Activated CD4-positive, alpha-beta T cell treated with anti-CD3 and anti-CD28 coated beads for 48 hours (primary cell): ENCODE data around the gene SNCG.
"Not testable (repeated sequence)": the region's sequence is repeated elsewhere in the genome, so short reads cannot be mapped to it uniquely, and the experiment has no call there.

Source experiments
- DNase-seq: peaks from one replicate; pipeline ENCODE4 v3.0.0-alpha.2; 2020

SNCG gene

DNA sequence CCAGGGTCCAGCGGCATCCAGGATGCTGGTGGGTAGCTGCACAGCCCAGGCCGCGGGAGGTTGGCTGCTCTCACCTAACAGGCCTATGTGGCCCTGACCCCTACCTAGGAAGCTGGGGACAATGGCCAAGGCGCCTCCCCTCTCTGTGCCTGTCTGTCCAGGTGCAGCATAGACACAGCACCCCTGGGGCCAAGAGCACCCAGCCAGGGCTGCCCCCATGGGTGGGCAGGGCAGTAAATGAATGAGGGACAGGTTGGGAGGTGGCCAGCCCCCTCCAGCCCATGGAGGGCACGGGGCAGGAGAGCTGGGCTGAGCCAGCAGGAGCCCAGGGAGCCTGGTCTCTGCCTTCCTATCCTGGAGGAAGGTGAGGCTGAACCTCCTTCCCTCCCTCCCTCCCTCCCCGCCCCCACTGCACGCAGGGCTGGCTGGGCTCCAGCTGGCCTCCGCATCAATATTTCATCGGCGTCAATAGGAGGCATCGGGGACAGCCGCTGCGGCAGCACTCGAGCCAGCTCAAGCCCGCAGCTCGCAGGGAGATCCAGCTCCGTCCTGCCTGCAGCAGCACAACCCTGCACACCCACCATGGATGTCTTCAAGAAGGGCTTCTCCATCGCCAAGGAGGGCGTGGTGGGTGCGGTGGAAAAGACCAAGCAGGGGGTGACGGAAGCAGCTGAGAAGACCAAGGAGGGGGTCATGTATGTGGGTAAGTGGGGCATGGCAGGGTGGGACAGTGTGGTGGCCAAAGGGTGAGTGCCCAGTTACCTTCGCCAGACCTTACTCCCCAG is at the start of gene SNCG:
Gene SNCG (plus strand): TSS at position 484 of the 785 bp plus-strand sequence. CDS start 99 bp downstream, at position 583.
- no peak for DNase-seq

DNA sequence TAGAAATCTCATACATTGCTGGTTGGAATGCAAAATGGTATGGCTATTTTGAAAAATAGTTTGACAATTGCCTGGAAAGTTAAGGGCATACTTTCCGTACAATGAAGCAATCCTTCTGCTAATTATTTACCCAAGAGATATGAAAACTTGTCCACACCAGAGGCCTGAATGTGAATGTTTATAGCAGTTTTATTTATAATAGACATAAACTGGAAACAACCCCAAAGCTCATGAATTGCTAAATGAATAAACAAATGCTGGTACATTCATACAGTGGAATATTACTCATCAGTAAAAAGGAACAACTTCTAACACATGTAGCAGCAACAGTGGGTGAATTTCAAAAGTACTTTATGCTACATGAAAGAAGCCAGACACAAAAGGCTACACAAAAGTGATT is 43.7 kb upstream of the SNCG start:
- DNase-seq = no peak

DNA sequence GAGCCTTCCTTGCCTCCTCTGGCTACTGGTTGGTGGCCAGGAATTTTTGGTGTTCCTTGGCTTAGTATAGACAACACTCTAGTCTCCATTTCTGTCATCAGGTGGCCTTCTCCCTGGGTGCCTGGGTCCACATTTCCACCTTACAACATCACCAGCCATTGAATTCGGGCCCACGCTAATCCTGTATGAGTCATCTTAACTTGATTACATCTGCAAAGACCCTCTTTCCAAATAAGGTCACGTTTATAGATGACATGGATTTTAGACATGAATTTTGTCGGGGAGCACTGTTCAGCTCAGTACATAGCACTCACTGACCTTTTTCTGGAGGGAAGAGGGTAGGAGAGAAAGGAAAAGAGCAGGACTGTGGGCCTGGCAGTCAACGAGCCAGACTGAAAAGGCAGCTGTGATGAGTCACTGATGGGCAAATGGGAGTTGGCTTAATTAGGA is 40.4 kb upstream of the SNCG start:
- no peak for DNase-seq

DNA sequence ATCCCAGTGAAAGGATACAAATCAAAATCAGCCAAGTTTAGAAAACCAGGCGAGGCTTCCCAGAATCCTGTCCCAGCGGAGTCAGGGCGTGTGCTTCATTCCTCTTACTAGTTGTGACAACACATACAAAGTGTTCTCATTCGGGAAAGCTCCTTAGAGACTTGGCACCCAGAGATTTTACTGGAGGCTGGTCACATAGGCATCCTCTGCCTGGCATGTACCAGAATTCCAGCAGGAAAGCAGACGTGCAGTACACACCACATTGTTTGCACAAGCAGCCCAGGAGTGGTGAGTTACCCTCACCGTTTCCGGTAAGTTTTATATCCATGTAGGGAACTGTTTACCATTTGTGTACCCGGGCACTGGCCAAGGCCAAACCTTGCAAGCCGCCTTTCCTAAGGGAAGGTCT is 35.8 kb upstream of the SNCG start:
- no peak for DNase-seq

DNA sequence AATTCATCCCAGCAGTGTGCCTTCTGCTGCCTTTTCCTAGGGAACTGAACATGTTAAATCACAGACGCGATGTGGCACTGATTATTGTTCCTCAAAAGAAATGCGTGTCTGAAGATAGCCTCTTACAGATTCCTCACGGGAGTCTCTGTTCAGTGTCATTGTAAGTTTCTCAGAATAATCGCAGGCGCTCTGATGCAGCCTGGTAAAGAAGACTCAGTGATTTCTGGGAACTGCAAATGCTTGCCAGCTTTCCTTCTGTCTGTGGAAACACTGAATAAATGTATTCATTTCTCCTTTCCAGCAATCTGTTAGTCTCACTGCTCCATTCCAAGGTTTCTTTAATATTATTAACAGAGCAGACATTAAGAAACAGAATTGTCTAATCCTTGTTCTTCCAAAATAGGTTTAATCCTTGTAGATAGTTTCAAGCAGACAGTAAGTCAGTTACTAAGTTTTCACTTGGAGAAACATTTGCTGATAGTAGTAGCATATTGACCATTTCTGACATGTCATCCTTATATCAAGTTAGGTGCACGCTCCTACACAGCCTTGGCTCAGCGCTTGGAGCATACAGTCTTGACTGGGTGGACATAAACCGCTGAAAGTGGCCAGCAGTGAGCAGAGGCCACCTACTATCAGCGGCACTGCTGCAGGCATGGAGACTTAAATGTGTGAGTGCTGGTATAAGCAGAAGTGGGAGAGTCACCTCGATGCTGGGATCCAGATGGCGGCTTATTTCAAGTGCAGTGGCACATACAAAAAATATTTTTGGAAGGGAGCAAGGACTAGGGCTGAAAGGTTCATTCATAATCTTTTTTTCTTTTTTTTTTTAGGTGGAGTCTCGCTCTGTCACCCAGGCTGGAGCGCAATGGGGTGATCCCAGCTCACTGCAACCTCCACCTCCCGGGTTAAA is 28.7 kb upstream of the SNCG start:
- no peak for DNase-seq

DNA sequence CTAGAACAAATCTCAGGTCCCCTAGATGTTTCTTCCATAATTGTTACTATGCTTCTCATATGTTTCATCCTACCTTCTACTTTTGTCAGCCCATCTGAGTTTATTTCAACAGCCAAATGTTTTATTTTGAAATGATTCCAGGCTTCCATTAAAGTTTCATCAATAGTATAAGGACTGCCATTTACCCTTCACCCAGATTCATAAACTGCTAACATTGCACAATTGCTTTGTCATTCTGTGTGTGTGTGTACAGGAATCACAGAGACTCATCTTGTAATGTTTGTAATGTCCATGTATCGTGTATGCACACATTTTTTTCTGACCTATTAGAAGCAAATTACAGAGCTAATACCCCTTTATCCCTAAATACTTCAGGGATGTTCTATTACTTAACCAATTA is 26.5 kb upstream of the SNCG start:
- no peak for DNase-seq

DNA sequence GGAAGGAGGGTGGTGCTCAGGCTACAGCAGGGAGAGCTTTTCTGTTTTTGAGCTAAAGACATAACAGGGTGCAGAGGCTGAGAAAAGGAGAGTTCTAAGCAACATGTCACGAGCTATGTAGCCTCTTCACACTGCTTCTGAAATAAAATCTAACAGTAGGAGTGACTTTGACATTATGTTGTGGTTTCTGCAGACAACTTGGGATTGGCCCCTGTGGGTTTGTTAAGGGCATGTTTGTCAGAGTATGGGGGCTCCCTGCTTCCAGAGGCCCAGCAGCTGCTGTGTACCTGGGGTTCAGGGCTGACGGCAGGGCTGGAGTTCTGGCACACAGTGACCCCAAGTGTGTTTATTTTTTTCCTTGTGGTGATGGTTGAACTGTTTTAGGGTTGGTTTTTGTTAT is 25.7 kb upstream of the SNCG start:
- no peak for DNase-seq

DNA sequence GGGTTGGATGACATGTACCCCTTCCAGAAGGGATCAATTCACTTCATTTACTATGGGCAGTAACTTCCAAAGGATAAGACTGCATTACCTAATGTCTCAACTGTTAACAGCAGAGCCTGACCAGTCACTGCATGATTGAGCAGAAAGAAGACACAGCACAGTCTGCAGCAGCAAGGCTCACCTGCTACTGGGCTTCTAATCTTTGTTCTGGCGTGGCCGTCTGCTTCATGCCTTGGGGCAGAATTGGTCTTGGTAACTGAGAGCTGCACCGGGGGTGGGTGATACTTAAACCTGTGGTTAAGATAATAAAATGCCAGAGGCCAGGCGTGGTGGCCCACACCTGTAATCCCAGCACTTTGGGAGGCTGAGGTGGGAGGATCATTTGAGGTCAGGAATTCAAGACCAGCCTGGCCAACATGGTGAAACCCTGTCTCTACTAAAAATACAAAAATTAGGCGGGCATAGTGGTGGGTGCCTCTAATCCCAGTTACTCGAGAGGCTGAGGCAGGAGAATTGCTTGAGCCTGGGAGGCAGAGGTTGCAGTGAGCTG is 24.2 kb upstream of the SNCG start:
- DNase-seq = not testable (repeated sequence)

DNA sequence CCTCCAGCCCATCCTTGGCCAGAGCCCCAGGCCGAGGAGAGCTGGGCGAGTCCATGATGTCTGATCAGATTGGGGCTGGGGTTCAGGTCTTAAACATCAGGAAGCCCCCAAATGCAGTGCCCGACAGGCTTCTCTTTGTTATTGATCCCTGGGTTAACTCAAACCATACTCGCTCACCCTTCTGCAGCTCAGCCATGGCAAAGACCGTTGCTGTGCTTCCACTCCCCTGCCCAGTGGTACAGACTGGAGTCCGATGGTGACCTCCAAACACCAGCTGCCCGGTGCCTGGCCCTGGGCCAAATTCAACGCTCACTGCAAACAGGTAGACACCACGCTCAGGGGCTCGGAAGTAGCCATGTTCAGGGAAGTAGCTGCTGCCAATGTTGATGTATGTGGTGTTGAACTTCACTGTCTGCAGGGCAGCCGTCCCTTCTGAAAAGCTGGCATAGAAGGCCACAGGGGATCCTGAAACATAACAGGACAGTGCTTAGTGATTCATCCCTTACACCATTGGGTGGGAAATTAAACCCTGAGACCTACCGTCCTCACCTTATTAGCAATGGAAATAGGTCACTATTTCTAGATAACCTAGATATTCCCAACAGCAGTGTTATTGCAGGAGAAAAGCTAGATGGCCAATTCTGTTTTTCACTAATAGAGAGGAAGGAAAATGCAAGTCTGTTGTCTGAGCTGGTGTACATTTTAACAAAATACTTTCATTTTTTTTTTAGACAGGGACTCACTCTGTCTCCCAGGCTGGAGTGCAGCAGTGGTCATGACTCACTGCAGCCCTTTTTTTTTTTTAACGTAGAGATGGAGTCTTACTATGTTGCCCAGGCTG is 21.5 kb upstream of the SNCG start:
- no peak for DNase-seq

DNA sequence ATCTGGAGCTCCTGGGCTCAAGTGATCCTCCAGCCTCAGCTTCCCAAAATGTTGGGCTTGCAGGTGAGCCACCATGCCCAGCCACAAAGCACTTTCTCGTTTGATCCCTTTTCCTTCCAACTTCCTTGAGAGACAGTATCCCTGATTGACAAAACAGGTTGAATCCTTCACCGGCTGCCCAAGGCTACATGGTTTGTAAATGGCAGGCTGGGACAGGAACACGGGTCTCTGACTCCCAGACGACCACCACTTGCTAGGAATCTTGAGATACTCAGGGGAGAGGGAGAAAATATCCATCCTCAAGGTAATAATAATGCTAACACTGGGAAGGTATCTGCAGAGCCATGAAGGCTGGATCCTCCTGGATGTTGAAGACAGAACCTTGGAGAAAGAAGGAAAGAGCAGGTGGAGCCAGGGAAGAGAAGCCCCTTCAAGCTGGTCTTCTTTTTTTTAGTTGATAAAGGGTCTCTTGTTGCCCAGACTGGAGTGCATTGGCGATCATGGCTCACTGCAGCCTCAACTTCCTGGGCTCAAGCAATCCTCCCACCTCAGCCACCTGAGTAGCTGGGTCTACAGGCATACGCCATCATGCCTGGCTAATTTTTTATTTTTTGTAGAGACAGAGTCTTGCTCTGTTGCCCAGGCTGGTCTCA is 20.8 kb upstream of the SNCG start:
- no peak for DNase-seq

DNA sequence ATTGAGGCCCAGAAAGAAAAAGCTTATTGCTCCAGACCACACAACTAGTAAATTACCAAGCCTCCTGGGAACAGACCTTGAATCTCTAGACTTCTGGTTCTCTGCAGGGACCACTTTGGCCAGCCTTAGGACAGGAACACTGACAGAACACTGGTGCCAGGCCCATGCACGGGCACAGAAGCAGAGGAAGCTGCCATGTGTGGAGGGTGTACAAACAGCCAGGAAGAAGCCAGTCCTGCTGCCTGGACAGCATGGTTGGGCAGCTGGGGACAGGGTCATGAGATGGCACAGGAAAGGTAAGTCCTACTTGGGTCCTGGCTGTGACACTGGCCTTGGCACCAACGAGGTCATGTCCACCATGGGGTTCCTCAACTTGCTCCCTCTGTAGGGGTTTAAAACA is 20.1 kb upstream of the SNCG start:
- DNase-seq = no peak

DNA sequence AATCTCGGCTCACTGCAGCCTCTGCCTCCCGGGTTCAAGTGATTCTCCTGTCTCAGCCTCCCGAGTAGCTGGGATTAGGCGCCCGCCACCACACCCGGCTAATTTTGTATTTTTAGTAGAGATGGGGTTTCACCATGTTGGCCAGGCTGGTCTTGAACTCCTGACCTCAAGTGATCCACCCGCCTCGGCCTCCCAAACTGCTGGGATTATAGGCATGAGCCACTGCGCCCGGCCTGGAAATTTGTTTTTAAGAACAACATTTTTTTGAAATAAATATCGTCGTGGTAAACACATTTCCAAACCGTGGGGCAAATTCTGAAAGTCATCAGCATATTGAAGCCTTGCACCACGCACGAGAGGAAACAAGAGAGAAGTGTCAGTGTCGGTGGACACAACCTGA is 18.3 kb upstream of the SNCG start:
- not testable (repeated sequence) for DNase-seq

DNA sequence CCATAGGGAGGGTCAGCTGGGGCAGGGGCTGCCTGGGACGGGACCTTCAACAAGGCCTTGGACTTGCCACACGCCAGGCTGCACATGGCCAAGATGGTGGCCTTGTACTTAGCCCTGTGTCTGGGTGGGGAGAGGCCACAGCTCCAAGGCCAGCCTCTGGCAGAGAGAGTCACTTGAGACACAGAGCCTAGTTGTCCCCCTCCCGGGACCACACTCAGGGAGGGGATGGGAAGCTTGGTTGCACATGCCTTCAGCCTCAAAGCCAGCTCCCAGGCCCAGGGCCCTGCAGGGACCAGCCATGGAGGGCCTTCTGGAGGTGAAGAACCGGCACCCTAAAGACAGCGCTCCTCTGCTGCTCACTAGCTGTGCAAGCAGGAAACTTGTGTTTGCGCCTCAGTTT is 17.7 kb upstream of the SNCG start:
- DNase-seq = no peak

DNA sequence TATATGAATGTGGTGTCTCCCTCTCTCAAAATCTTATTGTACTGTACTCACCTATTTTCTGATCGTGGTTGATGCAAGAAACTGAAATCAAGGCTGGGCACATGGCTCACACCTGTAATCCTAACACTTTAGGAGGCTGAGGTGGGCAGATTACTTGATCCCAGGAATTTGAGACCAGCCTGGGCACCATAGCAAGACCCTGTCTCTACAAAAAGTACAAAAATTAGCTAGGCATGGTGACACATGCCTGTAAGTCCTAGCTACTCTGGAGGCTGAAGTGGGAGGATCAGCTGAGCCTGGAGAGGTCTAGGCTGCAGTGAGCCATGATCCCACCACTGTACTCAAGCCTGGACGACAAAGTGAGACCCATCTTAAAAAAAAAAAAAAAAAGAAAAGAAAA is 17.0 kb upstream of the SNCG start:
- DNase-seq = no peak

DNA sequence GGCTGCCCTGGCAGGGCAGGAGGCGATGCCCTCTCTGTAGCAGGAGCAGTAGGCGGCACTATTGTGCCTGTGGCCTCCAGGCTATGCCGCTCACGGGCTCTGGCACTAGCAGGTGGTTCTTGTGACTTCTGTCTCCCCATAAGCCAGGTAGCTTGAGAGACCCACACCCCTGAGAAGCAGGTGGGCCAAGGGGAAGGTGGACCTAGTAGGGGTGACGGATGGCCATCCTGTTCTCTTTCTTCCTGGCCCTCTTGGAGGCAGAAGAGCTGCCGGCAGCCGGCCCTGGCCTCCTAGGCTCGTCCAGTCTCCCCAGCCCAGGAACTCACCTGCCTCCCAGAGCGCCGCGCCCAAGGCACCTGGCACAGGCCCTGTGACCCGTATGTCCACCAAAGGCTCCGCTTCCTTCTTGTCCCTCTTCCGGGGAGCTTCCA is 16.4 kb upstream of the SNCG start:
- DNase-seq = no peak

DNA sequence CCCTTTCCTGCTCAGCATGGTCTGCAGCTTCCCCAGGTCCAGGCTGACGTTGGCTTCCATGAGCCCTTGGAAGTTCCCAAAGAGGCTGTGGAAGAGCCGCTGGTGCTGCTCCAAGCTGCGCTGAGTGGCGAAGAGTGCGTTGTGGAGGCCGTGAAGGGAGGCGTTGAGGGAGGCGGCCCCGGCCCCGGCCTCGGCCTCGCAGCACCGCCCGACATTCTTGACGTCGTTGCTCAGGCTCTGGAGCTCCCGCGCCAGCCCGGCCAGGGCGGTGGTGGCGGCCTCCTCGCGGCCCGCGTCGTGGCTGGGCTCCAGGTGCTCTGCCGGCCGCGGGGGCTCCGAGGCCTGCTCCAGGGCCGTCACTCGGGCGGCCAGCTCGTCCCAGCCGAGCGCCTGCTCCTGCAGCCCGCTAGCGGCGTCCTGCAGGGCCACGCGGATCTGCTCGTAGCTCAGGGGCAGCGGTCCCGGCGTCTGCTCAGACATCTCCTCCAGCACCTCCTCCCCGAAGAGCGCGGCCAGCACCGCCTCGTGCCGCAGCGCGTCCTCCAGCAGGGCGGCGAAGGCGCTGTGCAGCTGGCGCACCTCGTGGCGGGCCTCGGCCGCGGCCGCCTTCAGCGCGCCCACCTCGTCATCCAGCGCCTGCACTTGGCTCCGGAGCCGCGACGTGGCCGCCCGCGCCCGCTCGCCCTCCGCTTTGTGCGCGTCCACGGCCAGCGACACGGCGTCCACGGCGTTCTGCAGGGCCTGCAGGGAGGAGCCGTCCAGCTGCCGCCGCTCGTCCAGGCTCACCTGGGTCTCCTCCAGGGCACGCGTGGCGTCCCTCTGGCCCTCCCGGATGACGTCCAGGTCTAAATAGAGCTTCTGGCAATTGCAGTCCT is 15.7 kb upstream of the SNCG start:
- DNase-seq = no peak

DNA sequence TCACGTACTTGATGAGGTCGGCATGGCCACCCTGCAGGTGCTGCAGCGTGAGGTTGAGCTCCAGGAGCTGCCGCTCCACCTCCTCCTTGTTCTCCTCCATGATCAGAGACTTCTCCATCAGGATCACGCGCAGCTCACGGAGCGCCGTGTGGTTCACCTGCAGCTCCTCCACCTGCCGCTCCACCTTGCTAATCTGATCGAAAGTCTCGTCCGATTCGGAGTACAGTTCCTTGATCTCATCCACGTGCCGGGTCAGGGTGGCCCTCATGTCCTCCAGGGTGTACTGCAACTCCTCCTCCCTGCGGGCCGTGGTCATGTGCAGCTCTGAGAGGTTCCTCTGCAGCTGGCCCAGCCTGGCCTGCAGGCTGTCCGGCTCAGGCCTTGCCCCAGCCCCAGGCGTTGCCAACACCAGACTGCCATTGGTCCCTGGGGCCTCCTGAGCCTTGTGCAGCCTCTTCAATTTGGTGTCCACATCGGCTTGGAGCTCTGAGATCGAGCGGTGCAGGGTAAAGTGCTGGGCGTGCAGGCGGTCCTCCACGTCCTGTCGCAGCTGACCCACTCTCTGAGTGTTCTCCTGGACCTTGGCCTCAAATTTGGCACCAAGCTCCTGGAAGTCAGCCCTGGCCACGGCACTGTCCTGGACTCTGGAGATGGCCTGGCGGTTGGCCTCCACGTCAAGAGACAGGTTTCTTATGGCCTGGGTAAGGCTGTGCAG is 14.9 kb upstream of the SNCG start:
- DNase-seq = no peak

DNA sequence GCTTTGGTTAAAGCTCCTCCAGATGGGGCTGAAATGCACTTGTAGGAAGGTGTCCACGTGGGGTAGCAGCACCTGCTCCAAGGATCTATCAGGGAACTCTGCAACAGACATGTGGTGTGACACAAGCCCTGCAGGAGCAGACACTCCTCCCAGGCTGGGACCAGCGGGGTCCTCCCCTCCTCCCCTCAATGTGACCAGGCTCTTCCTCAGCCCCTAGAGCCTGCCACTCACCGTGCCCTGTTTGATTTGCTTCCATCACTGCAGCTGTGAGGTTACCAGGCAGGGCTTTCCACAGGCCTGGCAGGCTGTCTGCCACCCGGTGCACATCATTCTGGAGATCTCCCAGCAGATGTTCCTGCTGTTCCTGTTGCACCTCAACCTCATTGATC is 14.4 kb upstream of the SNCG start:
- no peak for DNase-seq

DNA sequence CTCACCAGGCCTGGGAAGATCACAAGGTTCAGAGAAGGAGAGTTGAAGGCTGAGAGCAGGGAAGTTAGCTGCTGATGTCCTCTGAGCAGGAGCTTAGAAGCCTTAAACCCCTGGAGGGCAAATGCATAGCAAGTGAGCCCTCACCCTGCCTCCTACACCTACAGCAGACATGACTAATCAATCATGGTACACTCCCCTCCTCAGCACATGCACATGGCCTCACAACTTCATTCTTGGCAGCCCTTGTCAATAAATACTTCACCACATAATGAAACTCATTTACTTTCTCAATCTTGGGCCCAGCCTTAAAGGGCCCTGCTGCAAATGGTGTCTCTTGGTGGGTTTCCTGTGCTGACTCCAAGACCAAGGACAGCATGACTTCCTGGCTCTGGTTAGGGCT is 13.9 kb upstream of the SNCG start:
- DNase-seq = no peak

DNA sequence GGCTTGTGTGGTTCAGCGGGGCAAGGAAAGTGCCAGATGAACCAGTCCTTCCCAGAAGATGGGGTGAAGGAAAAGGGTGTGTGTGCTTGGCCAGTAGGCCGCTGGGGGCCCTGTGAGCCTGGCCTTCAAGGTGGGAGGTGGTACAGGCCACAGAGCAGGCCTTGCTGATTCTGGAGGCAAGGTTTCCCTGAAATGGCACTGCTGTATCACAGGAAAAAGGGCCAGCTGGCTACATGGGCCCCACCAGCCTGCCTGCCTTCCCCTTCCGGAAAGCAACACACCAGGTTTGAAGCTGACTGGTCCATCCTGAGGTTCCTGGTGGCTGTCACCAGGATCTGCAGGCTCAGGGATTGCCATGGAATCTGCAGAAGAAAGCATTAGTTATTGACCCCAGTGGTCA is 13.5 kb upstream of the SNCG start:
- no peak for DNase-seq
